ENCODE measurements around the gene ZNF32.

ZNF32 gene

GRCh38 chr10:43688348-43688892, 39.7 kb upstream of the ZNF32 start:
- Mint-ChIP-seq H3K27me3 (peaks cover 15 to 19% of the 10 kb centered on the region in 2 donors), H3K9me3 (no peaks in the 10 kb centered on the region)

GRCh38 chr10:43687373-43687772, 38.7 kb upstream of the ZNF32 start:
- Mint-ChIP-seq H3K36me3 (ENCODE audit: insufficient read depth) (peaks cover 2% of the 10 kb centered on the region), H3K9me3 (no peaks in the 10 kb centered on the region), H3K4me3 (peak overlapping the region; percentile 0 to 88), H3K27me3 (peaks cover 14 to 19% of the 10 kb centered on the region in 2 donors), H3K27ac (no peak overlapping the region), H3K4me1 (ENCODE audit: low read depth in 2 of 2) (peaks cover 9 to 10% of the 10 kb centered on the region in 2 donors)
- no peak for ATAC-seq (replicated peaks)
- no peak for DNase-seq

More at GRCh38 chr10:43688348-43688892, 39.7 kb upstream of the ZNF32 start:
- DNase-seq (no peak), ATAC-seq (replicated peaks) (no peak)
- peaks cover 2% of the 10 kb centered on the region for H3K36me3 Mint-ChIP-seq (ENCODE audit: insufficient read depth)
- H3K4me3 Mint-ChIP-seq = peak overlapping the region; percentile 86 to 88
- H3K27ac Mint-ChIP-seq = no peak overlapping the region
- peaks cover 5 to 10% of the 10 kb centered on the region in 2 donors for H3K4me1 Mint-ChIP-seq (ENCODE audit: low read depth in 2 of 2)

GRCh38 chr10:43686414-43686813, 37.7 kb upstream of the ZNF32 start:
- H3K36me3 Mint-ChIP-seq (ENCODE audit: insufficient read depth) = peaks cover 2% of the 10 kb centered on the region
- H3K27ac Mint-ChIP-seq = no peak overlapping the region
- no peak for ATAC-seq (replicated peaks)
- no peak overlapping the region for H3K4me3 Mint-ChIP-seq
- H3K27me3 Mint-ChIP-seq = peaks cover 23 to 26% of the 10 kb centered on the region in 2 donors
- no peaks in the 10 kb centered on the region for H3K9me3 Mint-ChIP-seq
- peaks cover 9 to 10% of the 10 kb centered on the region in 2 donors for H3K4me1 Mint-ChIP-seq (ENCODE audit: low read depth in 2 of 2)
- no peak for DNase-seq

GRCh38 chr10:43685744-43686143, 37.1 kb upstream of the ZNF32 start:
- no peak overlapping the region for H3K27ac Mint-ChIP-seq
- H3K4me1 Mint-ChIP-seq (ENCODE audit: low read depth in 2 of 2) = peaks cover 9 to 10% of the 10 kb centered on the region in 2 donors
- peaks cover 2% of the 10 kb centered on the region for H3K36me3 Mint-ChIP-seq (ENCODE audit: insufficient read depth)
- no peak overlapping the region for H3K4me3 Mint-ChIP-seq
- ATAC-seq (replicated peaks) (no peak), DNase-seq (no peak)
- no peaks in the 10 kb centered on the region for H3K9me3 Mint-ChIP-seq
- peaks cover 26 to 32% of the 10 kb centered on the region in 2 donors for H3K27me3 Mint-ChIP-seq

- no peaks in the 10 kb centered on the region for H3K9me3 Mint-ChIP-seq
- no peak for ATAC-seq (replicated peaks)
- H3K4me1 Mint-ChIP-seq (ENCODE audit: low read depth in 2 of 2) = peaks cover 4% of the 10 kb centered on the region in 2 donors
- no peak for DNase-seq
- no peak overlapping the region for H3K27ac Mint-ChIP-seq
- H3K27me3 Mint-ChIP-seq = peaks cover 35 to 47% of the 10 kb centered on the region in 2 donors
- no peak overlapping the region for H3K4me3 Mint-ChIP-seq
- no peaks in the 10 kb centered on the region for H3K36me3 Mint-ChIP-seq (ENCODE audit: insufficient read depth)
Measured at GRCh38 chr10:43684292-43684559, 35.5 kb upstream of the ZNF32 start.

GRCh38 chr10:43683451-43684291, 35.0 kb upstream of the ZNF32 start:
- Mint-ChIP-seq H3K4me1 (ENCODE audit: low read depth in 2 of 2) (peaks cover 3 to 4% of the 10 kb centered on the region in 2 donors), H3K9me3 (no peaks in the 10 kb centered on the region), H3K36me3 (ENCODE audit: insufficient read depth) (no peaks in the 10 kb centered on the region), H3K27ac (no peak overlapping the region), H3K27me3 (peaks cover 38 to 53% of the 10 kb centered on the region in 2 donors), H3K4me3 (no peak overlapping the region)
- no peak for DNase-seq
- ATAC-seq (replicated peaks) = peak; percentile 65

- Mint-ChIP-seq H3K4me3 (no peak overlapping the region), H3K4me1 (ENCODE audit: low read depth in 2 of 2) (peaks cover 0 to 4% of the 10 kb centered on the region in 2 donors), H3K36me3 (ENCODE audit: insufficient read depth) (no peaks in the 10 kb centered on the region), H3K27ac (no peak overlapping the region), H3K9me3 (no peaks in the 10 kb centered on the region), H3K27me3 (peaks cover 41 to 59% of the 10 kb centered on the region in 2 donors)
- DNase-seq (no peak), ATAC-seq (replicated peaks) (no peak)
Measured at GRCh38 chr10:43682956-43683355, 34.3 kb upstream of the ZNF32 start.

GRCh38 chr10:43681721-43682120, 33.0 kb upstream of the ZNF32 start:
- Mint-ChIP-seq H3K4me1 (ENCODE audit: low read depth in 2 of 2) (peaks cover 0 to 4% of the 10 kb centered on the region in 2 donors), H3K4me3 (no peak overlapping the region), H3K27ac (no peak overlapping the region), H3K27me3 (peaks cover 42 to 65% of the 10 kb centered on the region in 2 donors), H3K36me3 (ENCODE audit: insufficient read depth) (no peaks in the 10 kb centered on the region), H3K9me3 (no peaks in the 10 kb centered on the region)
- ATAC-seq (replicated peaks) (no peak), DNase-seq (no peak)

- ATAC-seq (replicated peaks) = no peak
- H3K4me1 Mint-ChIP-seq (ENCODE audit: low read depth in 2 of 2) = peaks cover 0 to 4% of the 10 kb centered on the region in 2 donors
- no peak overlapping the region for H3K27ac Mint-ChIP-seq
- peaks cover 42 to 69% of the 10 kb centered on the region in 2 donors for H3K27me3 Mint-ChIP-seq
- H3K4me3 Mint-ChIP-seq = no peak overlapping the region
- H3K9me3 Mint-ChIP-seq = no peaks in the 10 kb centered on the region
- DNase-seq = no peak
- H3K36me3 Mint-ChIP-seq (ENCODE audit: insufficient read depth) = no peaks in the 10 kb centered on the region
Measured at GRCh38 chr10:43681220-43681619, 32.5 kb upstream of the ZNF32 start.

GRCh38 chr10:43680035-43680434, 31.4 kb upstream of the ZNF32 start:
- H3K4me3 Mint-ChIP-seq = no peak overlapping the region
- H3K27me3 Mint-ChIP-seq = peaks cover 42 to 70% of the 10 kb centered on the region in 2 donors
- no peak for ATAC-seq (replicated peaks)
- H3K9me3 Mint-ChIP-seq = no peaks in the 10 kb centered on the region
- no peak for DNase-seq
- peaks cover 0 to 4% of the 10 kb centered on the region in 2 donors for H3K4me1 Mint-ChIP-seq (ENCODE audit: low read depth in 2 of 2)
- H3K36me3 Mint-ChIP-seq (ENCODE audit: insufficient read depth) = no peaks in the 10 kb centered on the region
- no peak overlapping the region for H3K27ac Mint-ChIP-seq

GRCh38 chr10:43679509-43679908, 30.8 kb upstream of the ZNF32 start:
- H3K36me3 Mint-ChIP-seq (ENCODE audit: insufficient read depth) = no peaks in the 10 kb centered on the region
- ATAC-seq (replicated peaks) = no peak

GRCh38 chr10:43678654-43679053, 30.0 kb upstream of the ZNF32 start:
- Mint-ChIP-seq H3K36me3 (ENCODE audit: insufficient read depth) (no peaks in the 10 kb centered on the region), H3K27me3 (peaks cover 47 to 76% of the 10 kb centered on the region in 2 donors), H3K27ac (no peak overlapping the region), H3K9me3 (no peaks in the 10 kb centered on the region), H3K4me1 (ENCODE audit: low read depth in 2 of 2) (peaks cover 0 to 4% of the 10 kb centered on the region in 2 donors), H3K4me3 (no peak overlapping the region)
- DNase-seq (no peak), ATAC-seq (replicated peaks) (no peak)

More at GRCh38 chr10:43679509-43679908, 30.8 kb upstream of the ZNF32 start:
- Mint-ChIP-seq H3K9me3 (no peaks in the 10 kb centered on the region), H3K27ac (no peak overlapping the region), H3K4me1 (ENCODE audit: low read depth in 2 of 2) (peaks cover 0 to 4% of the 10 kb centered on the region in 2 donors), H3K27me3 (peaks cover 46 to 75% of the 10 kb centered on the region in 2 donors), H3K4me3 (no peak overlapping the region)
- DNase-seq = no peak

- no peaks in the 10 kb centered on the region for H3K4me1 Mint-ChIP-seq (ENCODE audit: low read depth in 2 of 2)
- no peak overlapping the region for H3K4me3 Mint-ChIP-seq
- no peaks in the 10 kb centered on the region for H3K36me3 Mint-ChIP-seq (ENCODE audit: insufficient read depth)
- ATAC-seq (replicated peaks) (no peak), DNase-seq (no peak)
- H3K27me3 Mint-ChIP-seq = peaks cover 43 to 73% of the 10 kb centered on the region in 2 donors
- no peak overlapping the region for H3K27ac Mint-ChIP-seq
- no peaks in the 10 kb centered on the region for H3K9me3 Mint-ChIP-seq
Measured at GRCh38 chr10:43676901-43677300, 28.2 kb upstream of the ZNF32 start.

- Mint-ChIP-seq H3K9me3 (no peaks in the 10 kb centered on the region), H3K36me3 (ENCODE audit: insufficient read depth) (no peaks in the 10 kb centered on the region), H3K27ac (no peak overlapping the region), H3K4me1 (ENCODE audit: low read depth in 2 of 2) (no peaks in the 10 kb centered on the region), H3K27me3 (peaks cover 43 to 73% of the 10 kb centered on the region in 2 donors), H3K4me3 (no peak overlapping the region)
- ATAC-seq (replicated peaks) (no peak), DNase-seq (no peak)
Measured at GRCh38 chr10:43676331-43676730, 27.6 kb upstream of the ZNF32 start.
